ENCODE results near the gene ESM1.
"Not testable (repeated sequence)": the region's sequence is repeated elsewhere in the genome, so short reads cannot be mapped to it uniquely, and the experiment has no call there.

The ESM1 gene

DNA sequence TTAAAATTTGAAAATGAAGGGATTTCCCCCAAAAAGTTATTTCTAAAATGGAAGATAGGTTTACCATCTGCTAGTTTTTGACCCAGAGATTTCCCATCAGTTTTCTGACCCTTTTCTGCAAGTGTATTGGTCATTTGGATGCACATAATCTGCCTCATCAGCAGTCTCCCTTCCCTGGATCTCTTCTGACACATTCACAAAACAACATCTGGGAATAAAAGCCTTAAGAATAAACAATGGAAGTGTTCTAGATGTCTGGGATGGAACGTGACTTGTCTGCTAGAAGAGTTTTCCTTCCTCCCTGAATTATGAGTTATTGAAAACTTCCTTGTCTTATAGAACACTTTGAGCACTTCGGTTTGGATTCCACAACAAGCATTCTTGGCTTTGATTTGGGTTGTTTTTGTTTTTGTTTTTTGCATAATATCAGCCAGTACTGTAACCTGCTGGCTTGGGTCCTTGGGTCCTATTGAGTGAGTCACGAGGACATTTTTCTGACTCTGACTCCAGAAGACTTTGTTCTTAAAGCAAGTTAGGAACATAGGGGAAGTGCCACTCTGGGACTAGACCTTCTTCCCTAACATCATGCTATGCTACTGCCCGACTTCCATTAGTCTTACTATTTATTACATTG lies 18.2 kb upstream of the ESM1 start:
- no peak overlapping the region for H3K4me3 Mint-ChIP-seq
- TF ChIP-seq, protein P1, sequence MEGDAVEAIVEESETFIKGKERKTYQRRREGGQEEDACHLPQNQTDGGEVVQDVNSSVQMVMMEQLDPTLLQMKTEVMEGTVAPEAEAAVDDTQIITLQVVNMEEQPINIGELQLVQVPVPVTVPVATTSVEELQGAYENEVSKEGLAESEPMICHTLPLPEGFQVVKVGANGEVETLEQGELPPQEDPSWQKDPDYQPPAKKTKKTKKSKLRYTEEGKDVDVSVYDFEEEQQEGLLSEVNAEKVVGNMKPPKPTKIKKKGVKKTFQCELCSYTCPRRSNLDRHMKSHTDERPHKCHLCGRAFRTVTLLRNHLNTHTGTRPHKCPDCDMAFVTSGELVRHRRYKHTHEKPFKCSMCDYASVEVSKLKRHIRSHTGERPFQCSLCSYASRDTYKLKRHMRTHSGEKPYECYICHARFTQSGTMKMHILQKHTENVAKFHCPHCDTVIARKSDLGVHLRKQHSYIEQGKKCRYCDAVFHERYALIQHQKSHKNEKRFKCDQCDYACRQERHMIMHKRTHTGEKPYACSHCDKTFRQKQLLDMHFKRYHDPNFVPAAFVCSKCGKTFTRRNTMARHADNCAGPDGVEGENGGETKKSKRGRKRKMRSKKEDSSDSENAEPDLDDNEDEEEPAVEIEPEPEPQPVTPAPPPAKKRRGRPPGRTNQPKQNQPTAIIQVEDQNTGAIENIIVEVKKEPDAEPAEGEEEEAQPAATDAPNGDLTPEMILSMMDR (IDR thresholded peaks at IDR 0.05): no peak
- H3K9me3 Mint-ChIP-seq: peaks cover 4% of the 10 kb centered on the region
- no peaks in the 10 kb centered on the region for H3K36me3 Mint-ChIP-seq (ENCODE audit: low read depth)
- DNase-seq: no peak
- H3K27me3 Mint-ChIP-seq (ENCODE audit: low read depth, poor library complexity): no peaks in the 10 kb centered on the region
- no peak overlapping the region for H3K27ac Mint-ChIP-seq
- no peaks in the 10 kb centered on the region for H3K4me1 Mint-ChIP-seq

DNA sequence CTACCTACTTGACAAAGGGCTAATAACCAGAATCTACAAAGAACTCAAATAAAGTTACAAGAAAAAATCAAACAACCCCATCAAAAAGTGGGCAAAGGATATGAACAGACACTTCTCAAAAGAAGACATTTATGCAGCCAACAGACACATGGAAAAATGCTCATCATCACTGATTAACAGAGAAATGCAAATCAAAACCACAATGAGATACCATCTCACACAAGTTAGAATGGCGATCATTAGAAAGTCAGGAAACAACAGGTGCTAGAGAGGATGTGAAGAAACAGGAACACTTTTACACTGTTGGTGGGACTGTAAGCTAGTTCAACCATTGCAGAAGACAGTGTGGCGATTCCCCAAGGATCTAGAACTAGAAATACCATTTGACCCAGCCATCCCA lies 16.8 kb upstream of the ESM1 start:
- H3K27me3 Mint-ChIP-seq (ENCODE audit: low read depth, poor library complexity); DNase-seq: not testable (repeated sequence)

DNA sequence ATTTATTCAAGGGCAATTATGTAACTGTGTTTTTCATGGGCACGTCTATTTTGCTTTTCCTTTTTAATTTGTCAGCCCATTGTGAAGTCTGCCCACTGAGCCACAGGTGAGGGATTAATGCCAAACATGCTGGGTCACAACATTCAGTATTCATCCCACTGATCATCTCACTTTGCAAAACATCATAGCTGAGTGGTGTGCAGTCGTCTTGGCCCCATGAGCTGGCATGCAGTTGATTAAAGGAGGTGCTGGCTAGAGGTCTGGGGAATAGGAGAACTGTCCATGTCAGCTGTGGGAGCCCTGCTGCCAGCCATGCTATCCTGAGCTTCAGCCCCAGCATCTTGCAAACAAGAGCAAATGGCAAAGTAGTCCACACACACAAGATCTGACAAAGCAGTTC lies 11.7 kb upstream of the ESM1 start:
- TF ChIP-seq, protein P1 (IDR thresholded peaks at IDR 0.05): no peak
- no peaks in the 10 kb centered on the region for H3K9me3 Mint-ChIP-seq
- H3K36me3 Mint-ChIP-seq (ENCODE audit: low read depth): no peaks in the 10 kb centered on the region
- H3K27ac Mint-ChIP-seq: no peak overlapping the region
- H3K4me1 Mint-ChIP-seq: peaks cover 16% of the 10 kb centered on the region
- H3K27me3 Mint-ChIP-seq (ENCODE audit: low read depth, poor library complexity): no peaks in the 10 kb centered on the region
- DNase-seq: no peak
- no peak overlapping the region for H3K4me3 Mint-ChIP-seq

More for the DNA sequence above, 16.8 kb upstream of the ESM1 start:
- H3K4me3 Mint-ChIP-seq; H3K4me1 Mint-ChIP-seq; H3K36me3 Mint-ChIP-seq (ENCODE audit: low read depth); H3K9me3 Mint-ChIP-seq; H3K27ac Mint-ChIP-seq: not testable (repeated sequence)

DNA sequence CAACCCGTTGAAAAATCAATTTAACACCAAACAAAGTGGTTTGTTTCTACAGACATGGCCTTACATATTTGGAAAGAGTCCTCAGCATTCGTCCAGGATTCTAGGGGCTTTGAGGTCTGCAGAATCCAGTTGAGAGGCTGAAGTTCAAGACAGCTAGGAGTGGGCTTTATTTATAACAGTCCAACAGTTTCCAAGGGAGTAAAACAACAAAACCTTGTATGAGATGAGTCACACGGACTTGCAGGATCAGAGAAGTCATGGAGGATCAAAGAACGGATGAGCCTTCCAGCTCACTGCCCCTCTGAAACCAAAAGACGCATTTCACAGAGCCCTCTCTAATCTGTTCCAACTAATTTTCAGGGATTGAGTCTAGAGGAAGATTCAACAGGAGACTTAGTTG lies 11.1 kb upstream of the ESM1 start:
- Mint-ChIP-seq H3K27ac (no peak overlapping the region), H3K4me3 (no peak overlapping the region), H3K27me3 (ENCODE audit: low read depth, poor library complexity) (no peaks in the 10 kb centered on the region), H3K36me3 (ENCODE audit: low read depth) (no peaks in the 10 kb centered on the region), H3K4me1 (peaks cover 16% of the 10 kb centered on the region), H3K9me3 (no peaks in the 10 kb centered on the region)
- no peak for DNase-seq
- TF ChIP-seq, protein P1 (IDR thresholded peaks at IDR 0.05): no peak

DNA sequence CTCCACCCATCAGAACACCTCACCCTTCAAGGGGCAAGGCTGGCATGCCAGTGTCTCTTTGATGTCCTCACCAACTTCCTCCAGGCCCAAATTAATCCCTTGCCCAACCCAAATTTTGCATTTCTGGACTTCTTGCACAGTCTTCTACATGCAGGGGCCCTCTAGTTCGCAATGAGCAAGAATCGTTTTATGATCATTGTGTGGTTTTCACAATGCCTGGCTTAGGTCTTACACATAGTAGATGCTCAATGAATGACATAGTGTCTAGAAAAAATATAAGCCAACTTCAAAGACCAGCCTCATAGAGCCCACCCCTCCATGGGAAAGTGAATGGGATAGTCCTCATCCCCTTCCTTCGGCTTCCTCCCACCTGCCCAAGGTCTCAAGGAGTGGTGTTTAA lies 9.8 kb upstream of the ESM1 start:
- Mint-ChIP-seq H3K27ac (no peak overlapping the region), H3K9me3 (no peaks in the 10 kb centered on the region), H3K4me3 (no peak overlapping the region), H3K36me3 (ENCODE audit: low read depth) (no peaks in the 10 kb centered on the region), H3K4me1 (peaks cover 16% of the 10 kb centered on the region), H3K27me3 (ENCODE audit: low read depth, poor library complexity) (no peaks in the 10 kb centered on the region)
- DNase-seq: no peak
- TF ChIP-seq, protein P1 (IDR thresholded peaks at IDR 0.05): no peak

DNA sequence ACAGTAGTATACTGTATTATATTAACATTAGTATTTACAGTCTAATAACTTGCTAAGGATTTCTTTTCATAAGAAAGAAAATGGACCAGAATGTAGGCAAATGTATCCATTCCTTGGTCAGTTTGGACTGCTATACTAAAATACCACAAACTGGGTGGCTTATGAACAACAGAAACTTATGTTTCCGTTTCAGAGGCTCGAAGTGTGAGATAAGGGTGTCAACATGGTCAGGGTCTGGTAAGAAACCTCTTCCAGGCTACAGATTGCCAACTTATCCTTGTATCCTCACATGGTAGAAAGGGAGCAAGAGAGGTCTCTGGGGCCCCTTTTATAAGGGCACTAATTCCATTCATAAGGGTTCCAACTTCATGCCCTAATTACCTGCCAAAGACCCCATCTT lies 9.2 kb upstream of the ESM1 start:
- TF ChIP-seq, protein P1 (IDR thresholded peaks at IDR 0.05): no peak
- H3K27me3 Mint-ChIP-seq (ENCODE audit: low read depth, poor library complexity): no peaks in the 10 kb centered on the region
- H3K4me1 Mint-ChIP-seq: peaks cover 16% of the 10 kb centered on the region
- DNase-seq: no peak
- H3K4me3 Mint-ChIP-seq: no peak overlapping the region
- H3K9me3 Mint-ChIP-seq: no peaks in the 10 kb centered on the region
- H3K27ac Mint-ChIP-seq: no peak overlapping the region
- no peaks in the 10 kb centered on the region for H3K36me3 Mint-ChIP-seq (ENCODE audit: low read depth)

Measured in nephron progenitor cell (in vitro differentiated cells).